ENCODE data around the gene VPS13C.

VPS13C gene

DNA sequence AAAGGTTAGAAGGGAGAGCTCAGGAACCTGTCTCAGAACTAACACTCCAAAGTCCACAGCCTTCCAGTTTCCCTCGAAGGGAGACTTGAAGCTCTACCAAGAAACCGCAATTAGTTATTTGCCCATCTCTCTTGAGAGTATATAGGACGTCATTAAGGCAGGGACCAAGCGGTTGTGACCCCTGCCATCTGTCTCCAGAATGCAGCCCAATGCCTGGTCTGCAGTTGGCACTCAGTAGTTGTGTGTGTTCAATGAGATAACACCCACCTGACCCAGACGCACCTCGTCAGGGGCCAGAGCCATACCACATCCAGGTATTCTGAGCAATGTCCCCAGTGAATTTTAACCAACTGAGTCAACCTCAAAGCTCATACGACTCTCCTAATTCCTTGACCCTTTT is 251.0 kb downstream of the VPS13C start:
- Histone ChIP-seq H3K9me3 (ENCODE audit: insufficient read depth, low read length) (no peaks in the 10 kb centered on the region), H3K36me3 (ENCODE audit: insufficient read depth, insufficient read length, low read length) (no peaks in the 10 kb centered on the region), H3K4me3 (ENCODE audit: insufficient read length, low read depth) (no peak overlapping the region), H3K4me1 (ENCODE audit: insufficient read depth, insufficient read length) (no peaks in the 10 kb centered on the region), H3K9ac (ENCODE audit: insufficient read length, low read depth) (no peak overlapping the region), H3K27me3 (ENCODE audit: insufficient read depth, insufficient read length) (no peaks in the 10 kb centered on the region)
- TF ChIP-seq SUZ12 (IDR thresholded peaks at IDR 0.05; ENCODE audit: extremely low read depth, insufficient read depth, insufficient read length) = no peak
- TF ChIP-seq ZNF274 (IDR thresholded peaks at IDR 0.05; ENCODE audit: low read depth, low read length) = no peak
- no peak for DNase-seq (ENCODE audit: low read depth, low spot score)

DNA sequence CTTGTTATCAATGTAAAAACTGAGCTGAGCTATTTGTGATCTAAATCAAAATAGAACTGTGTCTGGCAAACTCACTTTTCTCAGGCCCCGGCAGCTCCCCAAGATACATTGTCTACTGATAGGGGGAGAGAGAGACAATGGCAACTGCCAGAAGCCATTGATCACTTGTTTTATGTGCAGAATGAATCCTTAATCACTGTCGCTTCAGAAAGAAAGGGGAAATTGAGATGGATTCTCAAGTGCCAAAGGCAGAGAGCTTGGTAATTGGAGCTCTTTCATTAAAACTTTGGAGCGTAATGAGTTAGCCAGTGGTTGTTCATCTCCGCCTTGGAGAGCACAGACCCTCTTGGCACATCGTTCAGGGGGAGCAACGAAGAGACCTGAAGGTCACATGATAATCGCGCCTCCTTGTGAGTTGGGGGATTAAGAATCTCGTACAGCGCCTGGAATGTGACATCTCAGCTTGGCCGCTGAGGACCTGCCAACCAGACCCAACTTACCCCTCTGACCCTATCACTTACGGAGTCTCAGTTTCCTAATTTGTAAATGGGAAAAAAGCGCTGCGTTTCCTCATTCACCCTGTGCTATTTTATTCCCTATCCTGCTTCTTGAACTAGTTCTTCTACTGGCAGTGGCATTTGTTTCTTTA is 252.8 kb downstream of the VPS13C start:
- H3K9ac ChIP-seq (ENCODE audit: insufficient read length, low read depth) = no peak overlapping the region
- H3K36me3 ChIP-seq (ENCODE audit: insufficient read depth, insufficient read length, low read length) = no peaks in the 10 kb centered on the region
- DNase-seq (ENCODE audit: low read depth, low spot score) = no peak
- H3K9me3 ChIP-seq (ENCODE audit: insufficient read depth, low read length) = no peaks in the 10 kb centered on the region
- TF ChIP-seq YY1 (IDR thresholded peaks at IDR 0.05; ENCODE audit: insufficient read depth, insufficient read length) (no peak), ZNF274 (IDR thresholded peaks at IDR 0.05; ENCODE audit: low read depth, low read length) (no peak), SUZ12 (IDR thresholded peaks at IDR 0.05; ENCODE audit: extremely low read depth, insufficient read depth, insufficient read length) (no peak)
- H3K27me3 ChIP-seq (ENCODE audit: insufficient read depth, insufficient read length) = no peaks in the 10 kb centered on the region
- H3K4me1 ChIP-seq (ENCODE audit: insufficient read depth, insufficient read length) = no peaks in the 10 kb centered on the region
- no peak overlapping the region for H3K4me3 ChIP-seq (ENCODE audit: insufficient read length, low read depth)

Measured in NT2/D1 (cell line).